Neural progenitor cell (in vitro differentiated cells): ENCODE data around the gene GAB4. TPM values are rescaled to one million over a fixed set of nuclear protein-coding genes. Genes with fewer than 3 reads are reported as not detected.

Source experiments
- DNase-seq: peaks from one replicate; pipeline ENCODE4 v3.0.0-alpha.2; 2016; ENCODE audit warnings: low spot score
- H2AFZ ChIP-seq: fragments of 200-600 bp; sonication (generic); replicated peaks from 2 replicates; pipeline ENCODE4 v1.6.1; 2016; ENCODE audit warnings: antibody characterized with exemption
- H3F3A ChIP-seq: fragments of 200-600 bp; sonication (generic); 2 replicates; pipeline ENCODE4 v1.6.1; 2016; ENCODE audit warnings: antibody characterized with exemption, low read depth
- H3K27ac ChIP-seq: fragments of 200-600 bp; sonication (generic); 2 replicates; pipeline ENCODE4 v1.5.1; 2016; ENCODE audit warnings: mild to moderate bottlenecking
- H3K27me3 ChIP-seq: fragments of 200-600 bp; sonication (generic); 2 replicates; pipeline ENCODE4 v1.6.1; 2016; ENCODE audit warnings: mild to moderate bottlenecking, moderate library complexity
- H3K36me3 ChIP-seq: fragments of 200-600 bp; sonication (generic); 2 replicates; pipeline ENCODE4 v1.5.1; 2016
- H3K4me1 ChIP-seq: fragments of 200-600 bp; sonication (generic); 2 replicates; pipeline ENCODE4 v1.6.1; 2016; ENCODE audit warnings: mixed run types
- H3K4me2 ChIP-seq: fragments of 200-600 bp; sonication (generic); 2 replicates; pipeline ENCODE4 v1.6.1; 2016
- H3K4me3 ChIP-seq: fragments of 200-600 bp; sonication (generic); 2 replicates; pipeline ENCODE4 v1.5.1; 2016
- H3K79me2 ChIP-seq: fragments of 200-600 bp; sonication (generic); 2 replicates; pipeline ENCODE4 v1.6.1; 2016; ENCODE audit warnings: low read depth
- H3K9ac ChIP-seq: fragments of 200-600 bp; sonication (generic); 2 replicates; pipeline ENCODE4 v1.6.1; 2016
- H3K9me3 ChIP-seq: fragments of 200-600 bp; sonication (generic); 2 replicates; pipeline ENCODE4 v1.5.1; 2016; ENCODE audit warnings: low read depth
- H4K20me1 ChIP-seq: fragments of 200-600 bp; sonication (generic); 2 replicates; pipeline ENCODE4 v1.6.1; 2016; ENCODE audit warnings: low read depth
- H3K27ac Mint-ChIP-seq: 3 replicates; pipeline ENCODE4 v1.8.0; 2021; ENCODE audit warnings: mixed read lengths
- H3K27me3 Mint-ChIP-seq: 2 replicates; pipeline ENCODE4 v1.8.0; 2022; ENCODE audit warnings: low read depth, mild to moderate bottlenecking, inconsistent platforms, moderate library complexity, mixed read lengths; ENCODE audit not compliant: insufficient read depth
- H3K36me3 Mint-ChIP-seq: 3 replicates; pipeline ENCODE4 v1.8.0; 2021; ENCODE audit warnings: mixed read lengths
- H3K4me1 Mint-ChIP-seq: 3 replicates; pipeline ENCODE4 v1.8.0; 2021; ENCODE audit warnings: mixed read lengths
- H3K4me3 Mint-ChIP-seq: 3 replicates; pipeline ENCODE4 v1.8.0; 2021; ENCODE audit warnings: mild to moderate bottlenecking, moderate library complexity, mixed read lengths
- H3K9me3 Mint-ChIP-seq: 3 replicates; pipeline ENCODE4 v1.8.0; 2020; ENCODE audit warnings: mixed read lengths
- EZH2 ChIP-seq: fragments of 200-600 bp; sonication (generic); IDR thresholded peaks from 2 replicates; pipeline ENCODE4 v1.6.1; 2017; ENCODE audit warnings: antibody characterized with exemption, mild to moderate bottlenecking, moderate library complexity
- EZH2phosphoT487 ChIP-seq: fragments of 200-600 bp; sonication (generic); IDR thresholded peaks from 2 replicates; pipeline ENCODE4 v1.6.1; 2017; ENCODE audit warnings: antibody characterized with exemption
- total RNA-seq: library from RNA; depleted of rRNA; stranded (reverse); fragments of >200 nt; gene quantifications from 2 replicates; pipeline ENCODE4 v1.2.3, GENCODE V29; 2015; ENCODE audit warnings: low replicate concordance
- TF ChIP-seq, protein P1 (sequence below): fragments of 200-600 bp; sonication (generic); IDR thresholded peaks from 2 replicates; pipeline ENCODE4 v1.5.1; 2017; ENCODE audit warnings: antibody characterized with exemption, mild to moderate bottlenecking

The GAB4 gene
- total RNA-seq, 1 donor from 2014 or later: 0.07 TPM

DNA sequence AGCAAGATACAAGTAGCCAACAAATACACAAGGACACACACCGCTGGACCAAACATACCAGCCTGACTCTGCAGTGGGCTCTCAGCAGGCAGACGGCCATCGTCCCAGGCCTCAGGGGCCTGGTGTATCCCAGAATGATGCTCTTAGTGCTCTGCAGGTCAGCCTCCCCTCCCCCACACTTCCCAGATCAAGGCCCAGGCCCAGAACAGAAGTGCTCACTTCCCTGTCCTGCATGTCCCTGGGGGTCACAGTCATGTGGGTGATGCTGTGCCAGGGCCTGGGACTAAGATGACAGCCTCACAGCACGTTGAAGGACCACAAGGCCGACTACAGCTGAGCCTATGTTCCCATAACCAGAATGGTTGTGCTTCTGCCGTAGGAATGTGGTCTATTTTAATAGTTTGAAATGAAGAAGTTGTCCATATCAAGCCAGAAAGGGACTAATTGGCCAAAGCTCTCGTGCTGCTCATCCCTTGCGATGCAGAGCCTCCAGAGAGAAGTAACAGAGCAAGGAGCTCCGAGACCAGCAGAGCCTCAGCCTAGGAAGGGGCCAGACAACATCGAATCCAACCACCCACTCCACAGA lies 48.6 kb downstream of the GAB4 start:
- no peak for DNase-seq
- H3K4me1 Mint-ChIP-seq: no peaks in the 10 kb centered on the region
- Histone ChIP-seq H3K27me3 (no peaks in the 10 kb centered on the region), H3K27ac (no peak overlapping the region), H3K79me2 (no peaks in the 10 kb centered on the region), H3K9me3 (no peaks in the 10 kb centered on the region), H2AFZ (no peak overlapping the region), H4K20me1 (no peaks in the 10 kb centered on the region), H3K4me1 (no peaks in the 10 kb centered on the region), H3F3A (no peaks in the 10 kb centered on the region), H3K9ac (no peak overlapping the region), H3K4me3 (no peak overlapping the region), H3K4me2 (no peak overlapping the region), H3K36me3 (no peaks in the 10 kb centered on the region)
- H3K4me3 Mint-ChIP-seq: no peak overlapping the region
- no peak for TF ChIP-seq EZH2phosphoT487
- TF ChIP-seq, protein P1, sequence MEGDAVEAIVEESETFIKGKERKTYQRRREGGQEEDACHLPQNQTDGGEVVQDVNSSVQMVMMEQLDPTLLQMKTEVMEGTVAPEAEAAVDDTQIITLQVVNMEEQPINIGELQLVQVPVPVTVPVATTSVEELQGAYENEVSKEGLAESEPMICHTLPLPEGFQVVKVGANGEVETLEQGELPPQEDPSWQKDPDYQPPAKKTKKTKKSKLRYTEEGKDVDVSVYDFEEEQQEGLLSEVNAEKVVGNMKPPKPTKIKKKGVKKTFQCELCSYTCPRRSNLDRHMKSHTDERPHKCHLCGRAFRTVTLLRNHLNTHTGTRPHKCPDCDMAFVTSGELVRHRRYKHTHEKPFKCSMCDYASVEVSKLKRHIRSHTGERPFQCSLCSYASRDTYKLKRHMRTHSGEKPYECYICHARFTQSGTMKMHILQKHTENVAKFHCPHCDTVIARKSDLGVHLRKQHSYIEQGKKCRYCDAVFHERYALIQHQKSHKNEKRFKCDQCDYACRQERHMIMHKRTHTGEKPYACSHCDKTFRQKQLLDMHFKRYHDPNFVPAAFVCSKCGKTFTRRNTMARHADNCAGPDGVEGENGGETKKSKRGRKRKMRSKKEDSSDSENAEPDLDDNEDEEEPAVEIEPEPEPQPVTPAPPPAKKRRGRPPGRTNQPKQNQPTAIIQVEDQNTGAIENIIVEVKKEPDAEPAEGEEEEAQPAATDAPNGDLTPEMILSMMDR: no peak
- TF ChIP-seq EZH2: no peak
- H3K27ac Mint-ChIP-seq: no peak overlapping the region
- H3K27me3 Mint-ChIP-seq: peaks cover 6% of the 10 kb centered on the region
- no peaks in the 10 kb centered on the region for H3K36me3 Mint-ChIP-seq
- peaks cover 22% of the 10 kb centered on the region for H3K9me3 Mint-ChIP-seq

DNA sequence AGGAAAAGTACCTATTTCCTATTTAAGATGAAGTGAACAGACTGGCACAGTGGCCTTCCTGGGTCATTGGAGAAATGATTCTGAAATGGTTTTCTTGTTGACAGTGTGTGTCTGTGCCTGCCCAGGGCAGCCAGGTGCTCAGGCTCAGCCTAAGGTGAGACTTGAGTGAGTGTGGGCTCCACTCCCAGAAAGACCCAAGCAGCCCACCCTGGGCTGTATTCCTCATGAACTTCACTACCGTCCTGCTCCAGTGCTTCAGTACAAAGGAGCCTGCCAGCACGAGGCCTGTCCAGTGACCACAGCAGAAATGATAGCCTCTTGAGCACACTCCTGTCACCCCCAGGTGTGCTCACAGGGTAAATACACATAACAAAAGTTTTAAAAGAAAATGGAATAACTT lies 49.5 kb downstream of the GAB4 start:
- no peaks in the 10 kb centered on the region for H4K20me1 ChIP-seq
- no peak overlapping the region for H2AFZ ChIP-seq
- Mint-ChIP-seq H3K27ac (no peak overlapping the region), H3K9me3 (peaks cover 19% of the 10 kb centered on the region), H3K27me3 (peaks cover 6% of the 10 kb centered on the region), H3K36me3 (no peaks in the 10 kb centered on the region), H3K4me1 (no peaks in the 10 kb centered on the region), H3K4me3 (no peak overlapping the region)
- H3K9me3 ChIP-seq: no peaks in the 10 kb centered on the region
- no peaks in the 10 kb centered on the region for H3K4me1 ChIP-seq
- H3K4me3 ChIP-seq: no peak overlapping the region
- H3K4me2 ChIP-seq: no peak overlapping the region
- no peaks in the 10 kb centered on the region for H3K36me3 ChIP-seq
- H3F3A ChIP-seq: no peaks in the 10 kb centered on the region
- H3K27ac ChIP-seq: no peak overlapping the region
- no peak overlapping the region for H3K9ac ChIP-seq
- no peaks in the 10 kb centered on the region for H3K79me2 ChIP-seq
- no peak for DNase-seq
- TF ChIP-seq EZH2: no peak
- TF ChIP-seq, protein P1: no peak
- no peaks in the 10 kb centered on the region for H3K27me3 ChIP-seq

DNA sequence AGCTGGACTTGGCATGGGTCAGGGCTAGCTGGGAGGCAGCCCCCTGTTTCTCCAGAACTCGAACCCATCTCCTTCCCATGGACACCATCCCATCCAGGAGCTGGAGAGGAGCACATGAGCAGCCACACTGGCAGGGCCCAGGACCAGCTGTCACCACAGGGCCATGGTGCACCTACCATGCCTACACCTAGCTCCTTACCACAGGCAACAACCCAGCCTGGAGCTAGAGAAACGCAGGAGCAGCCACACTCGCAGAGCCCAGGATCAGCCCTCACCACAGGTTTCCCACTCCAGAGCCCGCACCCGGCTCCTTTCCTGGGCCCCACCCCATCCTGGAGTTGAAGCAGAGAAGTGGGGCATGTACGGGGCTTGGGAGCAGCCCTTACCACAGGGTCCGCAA lies 50.2 kb downstream of the GAB4 start:
- no peaks in the 10 kb centered on the region for H3F3A ChIP-seq
- H2AFZ ChIP-seq: no peak overlapping the region
- no peak overlapping the region for H3K4me3 Mint-ChIP-seq
- no peaks in the 10 kb centered on the region for H4K20me1 ChIP-seq
- H3K4me3 ChIP-seq: no peak overlapping the region
- no peaks in the 10 kb centered on the region for H3K27me3 ChIP-seq
- H3K4me1 Mint-ChIP-seq: no peaks in the 10 kb centered on the region
- peaks cover 6% of the 10 kb centered on the region for H3K27me3 Mint-ChIP-seq
- no peak overlapping the region for H3K4me2 ChIP-seq
- no peak overlapping the region for H3K27ac ChIP-seq
- no peaks in the 10 kb centered on the region for H3K36me3 ChIP-seq
- H3K36me3 Mint-ChIP-seq: no peaks in the 10 kb centered on the region
- peaks cover 14% of the 10 kb centered on the region for H3K9me3 Mint-ChIP-seq
- DNase-seq: no peak
- H3K9me3 ChIP-seq: no peaks in the 10 kb centered on the region
- H3K27ac Mint-ChIP-seq: no peak overlapping the region
- no peaks in the 10 kb centered on the region for H3K4me1 ChIP-seq
- TF ChIP-seq EZH2phosphoT487 (no peak), EZH2 (no peak)
- TF ChIP-seq, protein P1: no peak
- no peaks in the 10 kb centered on the region for H3K79me2 ChIP-seq
- H3K9ac ChIP-seq: no peak overlapping the region
